AG04449 (cell line): ENCODE measurements around the gene GNG11.

Experiments
- CTCF ChIA-PET: fragments of 350-600 bp; formaldehyde crosslinking; extraction: SDS; loops from one replicate; lab custom pipeline; 2021; ENCODE audit warnings: antibody characterized with exemption; lab: Yijun Ruan, JAX
- POLR2A ChIA-PET: fragments of 400-600, 350-600 bp; formaldehyde crosslinking; extraction: SDS; loops from one replicate; lab custom pipeline; 2020; ENCODE audit warnings: antibody characterized with exemption, inconsistent platforms; lab: Yijun Ruan, JAX
- DNase-seq: peaks from one replicate; pipeline ENCODE4 v3.0.0-alpha.2; 2010; ENCODE audit warnings: low read depth, low spot score
- H3K4me3 ChIP-seq: 2 replicates; pipeline ENCODE4 v1.5.1; 2011; ENCODE audit warnings: low read depth, mild to moderate bottlenecking, control low read depth, low read length
- CTCF ChIP-seq: IDR thresholded peaks from one replicate; pipeline ENCODE4 v1.5.1; 2011; ENCODE audit warnings: mild to moderate bottlenecking, moderate library complexity, low read length, control low read depth, inconsistent platforms; ENCODE audit not compliant: insufficient read depth; ENCODE audit errors: missing control alignments

GNG11 gene

GRCh38 chr7:93972029-93972725 is 50.6 kb downstream of the GNG11 start:
- ChIA-PET POLR2A (no interaction called here), CTCF (no interaction called here)
- no peak overlapping the region for H3K4me3 ChIP-seq
- no peak for DNase-seq
- TF ChIP-seq CTCF = no peak

GRCh38 chr7:93973134-93973533 is 51.6 kb downstream of the GNG11 start:
- no peak for DNase-seq
- ChIA-PET CTCF (no interaction called here), POLR2A (no interaction called here)
- H3K4me3 ChIP-seq = no peak overlapping the region
- no peak for TF ChIP-seq CTCF

- TF ChIP-seq CTCF = no peak
- DNase-seq = no peak
- no peak overlapping the region for H3K4me3 ChIP-seq
- ChIA-PET CTCF (no interaction called here), POLR2A (no interaction called here)
Measured at GRCh38 chr7:93977211-93977950, 55.8 kb downstream of the GNG11 start.
